ENCODE results near the gene SBF2.
"Not testable (repeated sequence)": the region's sequence is repeated elsewhere in the genome, so short reads cannot be mapped to it uniquely, and the experiment has no call there.

Gene SBF2

DNA sequence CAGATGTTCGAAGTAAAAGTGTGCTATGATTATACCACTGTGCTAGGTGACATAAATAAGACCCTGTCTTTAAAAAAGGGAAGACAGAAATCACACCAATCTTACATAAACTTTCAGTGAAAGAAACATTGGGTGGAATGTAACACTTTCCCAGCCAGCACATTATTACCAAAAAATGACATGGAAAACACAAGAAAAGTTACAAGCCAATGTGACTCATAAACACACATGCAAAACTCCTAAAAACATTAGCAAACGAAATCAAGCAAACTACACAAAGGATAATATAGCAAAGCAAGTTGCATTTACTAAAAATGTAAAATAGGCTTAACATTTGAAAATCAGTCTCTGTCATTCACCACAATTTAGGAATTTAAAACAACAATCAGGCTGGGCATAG is 47.0 kb downstream of the SBF2 start:
- in situ Hi-C loops (cut with MboI; ENCODE audit: low sequenced_read_pairs, unreplicated experiment): no loop called here
- TF ChIP-seq CTCF (IDR thresholded peaks at IDR 0.05; ENCODE audit: borderline replicate concordance, control extremely low read depth, extremely low read depth, insufficient read depth, missing control alignments): no peak
- DNase-seq (ENCODE audit: low spot score): no peak

GRCh38 chr11:10243896-10244575 is 50.0 kb downstream of the SBF2 start:
- in situ Hi-C loops (cut with MboI; ENCODE audit: low sequenced_read_pairs, unreplicated experiment): no loop called here
- no peak for TF ChIP-seq CTCF (IDR thresholded peaks at IDR 0.05; ENCODE audit: borderline replicate concordance, control extremely low read depth, extremely low read depth, insufficient read depth, missing control alignments)
- no peak for DNase-seq (ENCODE audit: low spot score)

DNA sequence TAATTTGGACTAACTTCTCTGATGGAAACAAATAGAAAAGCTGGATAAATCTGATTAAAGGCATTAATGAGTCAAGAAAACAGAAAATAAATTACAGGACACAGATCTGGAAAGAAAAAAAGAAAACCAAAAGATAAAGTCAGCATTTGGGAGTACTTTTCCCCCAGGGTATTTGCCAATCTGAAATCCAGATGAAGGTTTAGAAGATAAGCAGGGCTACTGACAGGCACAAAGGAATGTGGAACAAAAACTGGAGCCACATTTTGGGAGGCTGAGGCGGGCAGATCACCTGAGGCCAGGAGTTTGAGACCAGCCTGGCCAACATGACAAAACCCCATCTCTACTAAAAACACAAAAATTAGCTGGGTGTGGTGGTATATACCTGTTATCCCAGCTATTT is 57.2 kb downstream of the SBF2 start:
- DNase-seq (ENCODE audit: low spot score): no peak
- no peak for TF ChIP-seq CTCF (IDR thresholded peaks at IDR 0.05; ENCODE audit: borderline replicate concordance, control extremely low read depth, extremely low read depth, insufficient read depth, missing control alignments)
- in situ Hi-C loops (cut with MboI; ENCODE audit: low sequenced_read_pairs, unreplicated experiment): no loop called here

GRCh38 chr11:10233581-10233980 is 60.4 kb downstream of the SBF2 start:
- DNase-seq (ENCODE audit: low spot score): no peak
- TF ChIP-seq CTCF (IDR thresholded peaks at IDR 0.05; ENCODE audit: borderline replicate concordance, control extremely low read depth, extremely low read depth, insufficient read depth, missing control alignments): no peak
- in situ Hi-C loops (cut with MboI; ENCODE audit: low sequenced_read_pairs, unreplicated experiment): no loop called here

DNA sequence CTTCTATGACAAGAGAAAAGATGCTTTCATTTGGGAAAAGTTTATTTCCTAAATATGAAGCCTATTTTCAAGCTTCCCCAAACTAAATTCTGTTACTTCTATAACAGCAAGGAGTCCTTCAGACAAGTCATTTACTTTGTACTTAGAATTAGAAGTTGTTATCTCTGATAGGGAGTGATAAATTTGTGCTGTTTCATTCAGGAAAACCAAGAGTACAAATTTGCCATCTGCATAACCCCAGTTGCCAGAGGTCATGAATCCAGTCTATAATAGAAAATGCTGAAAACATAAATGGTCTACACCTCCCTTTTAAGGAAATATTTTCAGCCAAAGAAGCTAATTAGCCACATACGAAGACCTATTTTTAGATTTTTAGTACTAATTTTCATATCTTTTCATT is 61.3 kb downstream of the SBF2 start:
- TF ChIP-seq CTCF (IDR thresholded peaks at IDR 0.05; ENCODE audit: borderline replicate concordance, control extremely low read depth, extremely low read depth, insufficient read depth, missing control alignments): no peak
- no peak for DNase-seq (ENCODE audit: low spot score)
- in situ Hi-C loops (cut with MboI; ENCODE audit: low sequenced_read_pairs, unreplicated experiment): no loop called here

DNA sequence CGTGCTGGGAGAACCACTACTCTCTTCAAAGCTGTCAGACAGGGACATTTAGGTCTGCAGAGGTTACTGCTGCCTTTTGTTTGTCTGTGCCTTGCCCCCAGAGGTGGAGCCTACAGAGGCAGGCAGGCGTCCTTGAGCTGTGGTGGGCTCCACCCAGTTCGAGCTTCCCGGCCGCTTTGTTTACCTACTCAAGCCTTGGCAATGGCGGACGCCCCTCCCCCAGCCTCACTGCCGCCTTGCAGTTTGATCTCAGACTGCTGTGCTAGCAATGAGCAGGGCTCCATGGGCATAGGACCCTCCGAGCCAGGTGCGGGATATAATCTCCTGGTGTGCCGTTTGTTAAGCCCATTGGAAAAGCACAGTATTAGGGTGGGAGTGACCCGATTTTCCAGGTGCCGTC is 62.2 kb downstream of the SBF2 start:
- in situ Hi-C loops (cut with MboI; ENCODE audit: low sequenced_read_pairs, unreplicated experiment); DNase-seq (ENCODE audit: low spot score): not testable (repeated sequence)

GRCh38 chr11:10225553-10225952 is 68.5 kb downstream of the SBF2 start:
- TF ChIP-seq CTCF (IDR thresholded peaks at IDR 0.05; ENCODE audit: borderline replicate concordance, control extremely low read depth, extremely low read depth, insufficient read depth, missing control alignments): no peak
- in situ Hi-C loops (cut with MboI; ENCODE audit: low sequenced_read_pairs, unreplicated experiment): no loop called here
- DNase-seq (ENCODE audit: low spot score): no peak
